Measurements from ENCODE around the gene TMC5. TPM values are rescaled to one million over a fixed set of nuclear protein-coding genes. Genes with fewer than 3 reads are reported as not detected.

TMC5 gene
- total and polyA plus RNA-seq, 2 of the 4 experiments (the other 2 are of a cell fraction), result not detected

- CTCF ChIA-PET, result interaction anchor here (1.0 kb wide), 1 partner anchor 21 kb away, joined by 3 read pairs; no protein-coding TSS in a partner anchor
- no peak overlapping the region for H3K9ac ChIP-seq (ENCODE audit: low read depth, low read length)
- H2BK20ac ChIP-seq (ENCODE audit: low read depth, low read length), result no peak overlapping the region
- no peak overlapping the region for H2AK9ac ChIP-seq (replicated peaks; ENCODE audit: low read depth, low read length, poor library complexity)
- H3K79me1 ChIP-seq (ENCODE audit: low read depth in 1 of 2, low read length in 2 of 2), result peaks cover 26 to 57% of the 10 kb centered on the region in 2 experiments
- POLR2A ChIA-PET (ENCODE audit: unreplicated experiment), result no interaction called here
- no peak overlapping the region for H3K27ac ChIP-seq (ENCODE audit: insufficient read depth, low read length)
- H3K14ac ChIP-seq (replicated peaks; ENCODE audit: low read depth, low read length), result no peak overlapping the region
- TF ChIP-seq USF2 (IDR thresholded peaks at IDR 0.05; ENCODE audit: low read depth, low read length), result no peak
- TF ChIP-seq POLR2A (IDR thresholded peaks at IDR 0.05; ENCODE audit: low read depth, low read length), result no peak
- TF ChIP-seq CEBPB (IDR thresholded peaks at IDR 0.05; ENCODE audit: low read depth, low read length), result no peak
- TF ChIP-seq RCOR1 (IDR thresholded peaks at IDR 0.05; ENCODE audit: insufficient replicate concordance, low read length), result no peak
- TF ChIP-seq BHLHE40 (IDR thresholded peaks at IDR 0.05; ENCODE audit: low read depth, low read length), result no peak
- no peak for TF ChIP-seq RFX5 (IDR thresholded peaks at IDR 0.05; ENCODE audit: low read depth, low read length)
- TF ChIP-seq MXI1 (IDR thresholded peaks at IDR 0.05; ENCODE audit: borderline replicate concordance, low read depth, low read length), result no peak
- TF ChIP-seq ELK1 (IDR thresholded peaks at IDR 0.05; ENCODE audit: borderline replicate concordance, low read depth, low read length), result no peak
- no peak for TF ChIP-seq MAZ (IDR thresholded peaks at IDR 0.05; ENCODE audit: borderline replicate concordance, low read depth, low read length)
- no peak for TF ChIP-seq FOS (IDR thresholded peaks at IDR 0.05; ENCODE audit: low read depth, low read length)
- TF ChIP-seq NFE2L2 (IDR thresholded peaks at IDR 0.05; ENCODE audit: low read depth, low read length), result no peak
- no peak for TF ChIP-seq CTCF (conservative IDR thresholded peaks at IDR 0.05; ENCODE audit: low read depth, low read length)
- no peak for TF ChIP-seq SMC3 (IDR thresholded peaks at IDR 0.05; ENCODE audit: low read depth, low read length)
- no peak for TF ChIP-seq MAFK (IDR thresholded peaks at IDR 0.05; ENCODE audit: low read depth, low read length)
- no peak for TF ChIP-seq CHD1 (IDR thresholded peaks at IDR 0.05; ENCODE audit: low read depth, low read length)
- TF ChIP-seq RAD21 (IDR thresholded peaks at IDR 0.05; ENCODE audit: low read length), result no peak
- intact Hi-C loops (cut with micrococcal nuclease) (loop anchor here (2.0 to 5.0 kb wide), 3 partner anchors 32 to 436 kb away; partner anchors contain the start of genes ITPRIPL2 and VPS35L), dilution Hi-C loops (cut with HindIII; ENCODE audit: low sequenced_read_pairs, unreplicated experiment) (no loop called here), in situ Hi-C loops (cut with MboI; ENCODE audit: low sequenced_read_pairs) (no loop called here)
- no peak overlapping the region for H3K18ac ChIP-seq (ENCODE audit: low read depth, low read length)
- BruUV-seq (replicated peaks), result no TSS peak
- H3K4me2 ChIP-seq (ENCODE audit: low read depth, low read length), result no peak overlapping the region
- H3K9me3 ChIP-seq (ENCODE audit: control insufficient read depth, insufficient read depth, low read length), result no peaks in the 10 kb centered on the region
- WGBS, 2 experiments (ENCODE audit: extremely low coverage in 2 of 2, insufficient read length in 1 of 2), result 98% methylated on average over 8 of the region's 18 CpGs; no CpG with 5 or more reads in 1 of the 2 experiments
- no peak overlapping the region for H3K56ac ChIP-seq (ENCODE audit: extremely low read depth, insufficient read depth, low read length)
- no peak overlapping the region for H2AFZ ChIP-seq (replicated peaks; ENCODE audit: low read length, poor library complexity)
- H3K4ac ChIP-seq (ENCODE audit: low read depth, low read length), result no peak overlapping the region
- H4K91ac ChIP-seq (ENCODE audit: insufficient read depth, low read depth, low read length), result no peak overlapping the region
- H3K36me3 ChIP-seq (ENCODE audit: control insufficient read depth, insufficient read depth, low read length), result no peaks in the 10 kb centered on the region
- H3K27me3 ChIP-seq (ENCODE audit: control insufficient read depth, insufficient read depth, low read length), result no peaks in the 10 kb centered on the region
- no peak overlapping the region for H3K4me3 ChIP-seq (ENCODE audit: insufficient read depth, low read depth, low read length)
- H2BK15ac ChIP-seq (ENCODE audit: low read depth, low read length), result no peak overlapping the region
- no peak overlapping the region for H2BK5ac ChIP-seq (ENCODE audit: low read depth, low read length, poor library complexity, severe bottlenecking)
- DNase-seq (no peak), ATAC-seq (ENCODE audit: low read depth) (no peak)
- H3K9me1 ChIP-seq (ENCODE audit: insufficient read depth, low read length), result peaks cover 5% of the 10 kb centered on the region
- H3K23ac ChIP-seq (ENCODE audit: low read depth, low read length), result no peak overlapping the region
- no peak overlapping the region for H2BK120ac ChIP-seq (ENCODE audit: low read depth, low read length)
- H2AK5ac ChIP-seq (ENCODE audit: low read depth, low read length), result no peak overlapping the region
- no peak overlapping the region for H4K8ac ChIP-seq (ENCODE audit: low read depth in 2 of 2, low read length in 2 of 2)
- no peak overlapping the region for H4K5ac ChIP-seq (ENCODE audit: low read depth, low read length)
- no peaks in the 10 kb centered on the region for H4K20me1 ChIP-seq (ENCODE audit: insufficient read depth, low read length)
- peaks cover 3% of the 10 kb centered on the region; the same call in 1 of the 2 replicates for H3K4me1 ChIP-seq (ENCODE audit: control insufficient read depth, insufficient read depth, low read length)
These were observed 105.5 kb downstream of the TMC5 start for GRCh38 chr16:19523184-19523558.

Data from IMR-90 (cell line).